Measurements from ENCODE around the gene FMNL2. TPM values are rescaled to one million over a fixed set of nuclear protein-coding genes. Genes with fewer than 3 reads are reported as not detected.

Gene FMNL2
- total RNA-seq, 4 donors from 2014 or later: 25.2 to 35.0 (median 27.4) TPM

DNA sequence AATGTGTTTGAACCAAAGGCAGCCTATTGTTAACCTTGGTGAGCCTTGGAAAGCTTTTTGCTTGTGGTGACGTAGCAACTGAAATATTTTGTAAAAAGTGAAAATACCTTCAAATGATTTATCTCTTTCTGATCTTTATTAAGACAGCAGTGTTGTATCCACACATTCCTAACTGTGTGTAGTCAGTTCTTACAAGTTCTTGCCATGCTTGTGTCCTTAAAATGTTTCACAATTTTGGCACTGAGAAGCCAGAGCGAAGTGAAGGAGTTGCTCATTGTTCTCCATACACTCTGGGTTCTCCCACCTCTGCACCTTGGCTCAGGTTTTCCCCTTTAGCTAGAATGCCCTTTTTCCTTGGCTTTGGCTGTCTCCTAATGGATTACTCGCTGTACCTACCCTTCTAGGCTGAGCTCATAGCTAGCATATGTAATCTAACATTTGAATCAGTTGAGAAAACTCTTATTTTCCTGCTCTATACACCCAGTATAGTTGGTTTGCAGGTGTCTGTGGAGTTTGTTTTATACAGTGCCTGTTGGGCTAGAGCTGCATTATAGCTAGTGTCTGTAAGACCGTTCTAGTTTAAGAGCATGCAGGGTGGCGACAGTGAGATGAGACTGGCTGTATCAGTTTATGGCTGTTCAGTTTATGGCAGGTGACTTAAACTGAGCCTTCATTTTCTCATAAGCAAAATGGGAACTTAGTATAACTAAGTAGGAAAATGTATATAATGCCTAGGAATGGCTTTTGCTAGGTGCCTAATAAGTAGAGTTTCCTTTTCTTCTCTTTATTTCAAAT is 45.5 kb downstream of the FMNL2 start:
- Histone ChIP-seq H3K27me3 (no peaks in the 10 kb centered on the region), H3K4me1 (peaks cover 0 to 26% (median 0%) of the 10 kb centered on the region in 3 donors), H3K36me3 (no peaks in the 10 kb centered on the region), H3K27ac (no peak overlapping the region), H3K4me3 (no peak overlapping the region), H3K9me3 (no peaks in the 10 kb centered on the region)
- no peak for ATAC-seq
- no peak for TF ChIP-seq EP300 (IDR thresholded peaks at IDR 0.05)
- TF ChIP-seq POLR2AphosphoS5 (IDR thresholded peaks at IDR 0.05): no peak
- TF ChIP-seq, protein P1, sequence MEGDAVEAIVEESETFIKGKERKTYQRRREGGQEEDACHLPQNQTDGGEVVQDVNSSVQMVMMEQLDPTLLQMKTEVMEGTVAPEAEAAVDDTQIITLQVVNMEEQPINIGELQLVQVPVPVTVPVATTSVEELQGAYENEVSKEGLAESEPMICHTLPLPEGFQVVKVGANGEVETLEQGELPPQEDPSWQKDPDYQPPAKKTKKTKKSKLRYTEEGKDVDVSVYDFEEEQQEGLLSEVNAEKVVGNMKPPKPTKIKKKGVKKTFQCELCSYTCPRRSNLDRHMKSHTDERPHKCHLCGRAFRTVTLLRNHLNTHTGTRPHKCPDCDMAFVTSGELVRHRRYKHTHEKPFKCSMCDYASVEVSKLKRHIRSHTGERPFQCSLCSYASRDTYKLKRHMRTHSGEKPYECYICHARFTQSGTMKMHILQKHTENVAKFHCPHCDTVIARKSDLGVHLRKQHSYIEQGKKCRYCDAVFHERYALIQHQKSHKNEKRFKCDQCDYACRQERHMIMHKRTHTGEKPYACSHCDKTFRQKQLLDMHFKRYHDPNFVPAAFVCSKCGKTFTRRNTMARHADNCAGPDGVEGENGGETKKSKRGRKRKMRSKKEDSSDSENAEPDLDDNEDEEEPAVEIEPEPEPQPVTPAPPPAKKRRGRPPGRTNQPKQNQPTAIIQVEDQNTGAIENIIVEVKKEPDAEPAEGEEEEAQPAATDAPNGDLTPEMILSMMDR (IDR thresholded peaks at IDR 0.05): no peak
- TF ChIP-seq POLR2A (IDR thresholded peaks at IDR 0.05): no peak
- WGBS, 2 donors (ENCODE audit: low coverage in 1 of 2): 72 to 84% methylated on average over 3 to 4 of the region's 5 CpGs

DNA sequence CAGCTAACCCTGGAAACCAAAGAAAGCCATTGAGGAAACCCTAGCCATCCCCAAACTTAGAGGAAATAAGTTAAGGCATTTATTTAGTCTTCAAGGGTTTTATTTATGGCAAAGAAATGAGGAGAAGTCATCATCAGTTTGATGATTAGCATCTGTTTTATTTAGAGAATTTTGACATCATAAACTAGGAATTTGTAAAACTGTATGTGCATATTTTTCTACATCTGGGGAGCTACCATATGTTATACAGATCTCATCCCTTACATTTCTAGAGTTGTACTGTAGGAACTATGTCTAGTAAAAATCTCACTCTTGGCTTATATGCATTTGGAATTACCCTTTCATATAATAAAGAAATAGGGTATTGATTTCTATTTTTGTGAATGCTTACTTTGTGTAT is 48.7 kb downstream of the FMNL2 start:
- Histone ChIP-seq H3K4me3 (no peak overlapping the region), H3K4me1 (peaks cover 0 to 26% (median 0%) of the 10 kb centered on the region in 3 donors), H3K36me3 (no peaks in the 10 kb centered on the region), H3K27me3 (no peaks in the 10 kb centered on the region), H3K9me3 (no peaks in the 10 kb centered on the region), H3K27ac (no peak overlapping the region)
- no peak for TF ChIP-seq POLR2AphosphoS5 (IDR thresholded peaks at IDR 0.05)
- no peak for TF ChIP-seq POLR2A (IDR thresholded peaks at IDR 0.05)
- TF ChIP-seq EP300 (IDR thresholded peaks at IDR 0.05): no peak
- TF ChIP-seq, protein P1 (IDR thresholded peaks at IDR 0.05): no peak
- ATAC-seq: no peak

DNA sequence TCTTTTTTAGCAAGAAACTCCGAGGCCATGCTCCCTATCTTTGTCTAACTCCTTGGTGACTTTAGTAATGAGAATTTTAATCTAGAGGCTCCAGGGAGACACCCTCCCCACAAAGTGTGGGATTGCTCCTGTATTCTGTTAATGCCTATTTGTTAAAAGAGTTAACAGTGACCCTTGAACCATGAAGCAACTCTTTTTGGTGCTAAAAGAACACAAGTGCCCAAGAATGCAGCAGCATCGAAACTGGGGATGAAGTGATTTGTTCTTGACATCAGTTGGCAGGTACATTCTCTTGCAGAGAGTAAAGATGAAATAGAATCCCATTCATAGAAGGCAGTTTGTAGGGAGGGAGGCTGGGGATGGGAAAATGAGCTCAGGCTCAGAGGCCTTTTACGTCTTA is 50.0 kb downstream of the FMNL2 start:
- Histone ChIP-seq H3K27ac (no peak overlapping the region), H3K36me3 (no peaks in the 10 kb centered on the region), H3K9me3 (no peaks in the 10 kb centered on the region), H3K4me3 (no peak overlapping the region), H3K27me3 (no peaks in the 10 kb centered on the region), H3K4me1 (peaks cover 0 to 23% (median 0%) of the 10 kb centered on the region in 3 donors)
- 73 to 77% methylated on average over 3 of the region's 3 CpGs for WGBS, 2 donors (ENCODE audit: low coverage in 1 of 2)
- TF ChIP-seq EP300 (IDR thresholded peaks at IDR 0.05): no peak
- TF ChIP-seq POLR2AphosphoS5 (IDR thresholded peaks at IDR 0.05): no peak
- TF ChIP-seq, protein P1 (IDR thresholded peaks at IDR 0.05): no peak
- TF ChIP-seq POLR2A (IDR thresholded peaks at IDR 0.05): no peak
- no peak for ATAC-seq

DNA sequence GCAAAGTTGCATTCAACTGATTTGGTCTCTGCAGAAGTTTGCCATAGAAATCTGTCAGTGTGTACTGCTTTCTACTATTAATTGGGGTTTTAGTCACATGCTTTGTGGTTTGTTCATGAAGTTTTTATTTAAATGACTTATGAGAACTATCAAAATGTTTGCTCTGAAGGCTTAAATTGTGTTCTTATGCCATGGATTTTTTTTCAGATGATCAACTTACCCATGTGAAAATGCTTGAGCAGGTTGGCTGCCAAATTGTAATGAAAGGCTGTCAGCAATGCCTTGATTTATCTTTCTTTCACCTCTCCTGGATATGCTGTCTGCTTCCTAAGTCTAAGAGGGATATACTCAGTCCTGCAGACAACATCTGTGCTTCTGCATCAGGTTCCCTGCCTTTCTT is 50.7 kb downstream of the FMNL2 start:
- Histone ChIP-seq H3K27me3 (no peaks in the 10 kb centered on the region), H3K4me3 (no peak overlapping the region), H3K36me3 (no peaks in the 10 kb centered on the region), H3K27ac (no peak overlapping the region), H3K9me3 (no peaks in the 10 kb centered on the region), H3K4me1 (peaks cover 0 to 17% (median 0%) of the 10 kb centered on the region in 3 donors)
- TF ChIP-seq, protein P1 (IDR thresholded peaks at IDR 0.05): no peak
- TF ChIP-seq EP300 (IDR thresholded peaks at IDR 0.05) (no peak), POLR2A (IDR thresholded peaks at IDR 0.05) (no peak)
- ATAC-seq: no peak

DNA sequence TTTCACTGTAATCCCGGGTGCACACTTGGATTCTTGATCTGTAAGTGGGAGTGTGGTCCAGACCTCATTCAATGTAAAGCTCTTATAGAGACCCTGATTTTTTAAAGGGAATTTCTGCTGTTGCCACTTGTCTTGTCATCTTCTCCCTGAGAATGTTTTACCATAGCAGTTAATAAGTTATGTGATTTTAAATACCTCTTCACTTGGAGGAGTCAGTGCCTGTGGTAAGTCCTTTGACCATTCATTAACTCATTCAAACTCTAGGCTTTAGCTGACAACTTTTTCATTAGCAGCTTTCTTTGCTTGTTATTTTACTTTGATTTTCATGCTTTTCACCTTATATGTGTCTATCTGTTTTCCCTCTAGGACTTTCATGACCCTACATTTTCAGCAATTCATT is 51.3 kb downstream of the FMNL2 start:
- TF ChIP-seq, protein P1 (IDR thresholded peaks at IDR 0.05): no peak
- TF ChIP-seq EP300 (IDR thresholded peaks at IDR 0.05) (no peak), POLR2A (IDR thresholded peaks at IDR 0.05) (no peak), POLR2AphosphoS5 (IDR thresholded peaks at IDR 0.05) (no peak)
- Histone ChIP-seq H3K36me3 (no peaks in the 10 kb centered on the region), H3K27me3 (no peaks in the 10 kb centered on the region), H3K4me3 (no peak overlapping the region), H3K9me3 (no peaks in the 10 kb centered on the region), H3K4me1 (peaks cover 0 to 12% (median 0%) of the 10 kb centered on the region in 3 donors), H3K27ac (no peak overlapping the region)
- WGBS, 2 donors (ENCODE audit: low coverage in 1 of 2): 83 to 100% methylated on average over 1 of the region's 1 CpG
- no peak for ATAC-seq
